Bone marrow (tissue), 2 donors: ENCODE results near the gene TANGO6.
"Not testable (repeated sequence)": the region's sequence is repeated elsewhere in the genome, so short reads cannot be mapped to it uniquely, and the experiment has no call there.

Experiments
- DNase-seq, 2 donors: peaks; one replicate each; lab custom pipeline; 2025; lab: John Stamatoyannopoulos, UW

Gene TANGO6

GRCh38 chr16:69119536-69119935, 276.2 kb downstream of the TANGO6 start:
- no peak for DNase-seq

GRCh38 chr16:69120096-69120664, 276.8 kb downstream of the TANGO6 start:
- DNase-seq = no peak

GRCh38 chr16:69123910-69124309, 280.6 kb downstream of the TANGO6 start:
- peak in 1 of 2 donors; percentile 60 for DNase-seq

- not testable (repeated sequence) for DNase-seq
These were observed 281.1 kb downstream of the TANGO6 start for GRCh38 chr16:69124406-69124805.

GRCh38 chr16:69124961-69125360, 281.6 kb downstream of the TANGO6 start:
- not testable (repeated sequence) for DNase-seq

GRCh38 chr16:69126221-69126620, 282.9 kb downstream of the TANGO6 start:
- no peak for DNase-seq

GRCh38 chr16:69126801-69127200, 283.5 kb downstream of the TANGO6 start:
- not testable (repeated sequence) for DNase-seq

- DNase-seq = no peak
These were observed 284.7 kb downstream of the TANGO6 start for GRCh38 chr16:69127966-69128510.

- no peak for DNase-seq
These were observed 287.1 kb downstream of the TANGO6 start for GRCh38 chr16:69130461-69130860.

- peak in 1 of 2 donors; percentile 11 for DNase-seq
These were observed 288.0 kb downstream of the TANGO6 start for GRCh38 chr16:69131167-69131838.

- DNase-seq = peak; percentile 31 to 83
These were observed 288.6 kb downstream of the TANGO6 start for GRCh38 chr16:69131839-69132423.

GRCh38 chr16:69132424-69133252, 289.3 kb downstream of the TANGO6 start, which contains the start of the genes CHTF8 and UTP4:
Gene CHTF8 (minus strand): TSS chr16:69132588. CDS start chr16:69121458, 11,130 bp downstream.
Gene UTP4 (plus strand): TSS chr16:69132649. CDS start chr16:69133460, 811 bp downstream.
- DNase-seq = peak; percentile 54 to 83

- no peak for DNase-seq
These were observed 290.1 kb downstream of the TANGO6 start for GRCh38 chr16:69133373-69133954.
